SK-N-SH (cell line): ENCODE data around the gene PPP2R5D. TPM values are rescaled to one million over a fixed set of nuclear protein-coding genes. Genes with fewer than 3 reads are reported as not detected.

ENCODE experiments used
- CTCF ChIA-PET: fragments of 300-600, 350-600 bp; formaldehyde crosslinking; extraction: SDS; loops from one replicate; lab custom pipeline; 2021; lab: Yijun Ruan, JAX
- POLR2A ChIA-PET: fragments of 350-600 bp; sonication (Branson Sonifier 250); formaldehyde crosslinking; extraction: SDS; loops from one replicate; lab custom pipeline; 2020; ENCODE audit warnings: antibody characterized with exemption, inconsistent platforms; lab: Yijun Ruan, JAX
- DNase-seq: peaks from one replicate; pipeline ENCODE4 v3.0.0; 2012
- H2AFZ ChIP-seq: fragments of 200-600 bp; sonication (generic); 2 replicates; pipeline ENCODE4 v1.8.1; 2016; ENCODE audit warnings: antibody characterized with exemption, mild to moderate bottlenecking, low read depth
- H3F3A ChIP-seq: fragments of 200-600 bp; sonication (generic); replicated peaks from 2 replicates; pipeline ENCODE3; 2016; ENCODE audit warnings: antibody characterized with exemption, mild to moderate bottlenecking; ENCODE audit not compliant: insufficient read depth
- H3K27ac ChIP-seq, 2 experiments: fragments of 200-500 bp in 1 of 2; fragments of 200-600 bp in 1 of 2; sonication (Bioruptor generic) in 1 of 2; sonication (generic), shearing (Covaris generic) in 1 of 2; 2 replicates each; pipeline versions ENCODE4 v1.5.1 to v1.6.1; 2014 to 2016; ENCODE audit warnings: low read depth in 2 of 2, inconsistent platforms in 1 of 2, low read length in 1 of 2, mild to moderate bottlenecking in 1 of 2, mixed read lengths in 1 of 2
- H3K27me3 ChIP-seq: fragments of 200-600 bp; sonication (generic), shearing (Covaris generic); 2 replicates; pipeline ENCODE4 v1.6.1; 2016; ENCODE audit warnings: mixed run types; ENCODE audit not compliant: insufficient read depth
- H3K36me3 ChIP-seq, 2 experiments: fragments of 200-500 bp in 1 of 2; fragments of 200-600 bp in 1 of 2; sonication (Bioruptor generic) in 1 of 2; sonication (generic) in 1 of 2; replicated peaks in 1 of 2; 2 replicates each; pipeline versions ENCODE3 to v1.5.1; 2014 to 2016; ENCODE audit warnings: low read length in 1 of 2, mild to moderate bottlenecking in 1 of 2; ENCODE audit not compliant: insufficient read depth in 2 of 2, control insufficient read depth in 1 of 2
- H3K4me1 ChIP-seq, 2 experiments: fragments of 200-500 bp in 1 of 2; fragments of 200-600 bp in 1 of 2; sonication (Bioruptor generic) in 1 of 2; sonication (generic), shearing (Covaris generic) in 1 of 2; 2 replicates each; pipeline versions ENCODE4 v1.5.1 to v1.6.1; 2014 to 2016; ENCODE audit warnings: low read depth in 1 of 2, low read length in 1 of 2, mixed run types in 1 of 2; ENCODE audit not compliant: insufficient read depth in 2 of 2, control insufficient read depth in 1 of 2
- H3K4me2 ChIP-seq: fragments of 200-600 bp; sonication (generic), shearing (Covaris generic); 2 replicates; pipeline ENCODE4 v1.6.1; 2017; ENCODE audit warnings: mixed run types
- H3K4me3 ChIP-seq, 2 experiments: fragments of 200-500 bp in 1 of 2; fragments of 200-600 bp in 1 of 2; sonication (Bioruptor generic) in 1 of 2; sonication (generic), shearing (Covaris generic) in 1 of 2; 2 replicates each; pipeline versions ENCODE4 v1.5.1 to v1.8.1; 2014 to 2016; ENCODE audit warnings: low read depth in 2 of 2, inconsistent platforms in 1 of 2, low read length in 1 of 2, mild to moderate bottlenecking in 1 of 2, mixed read lengths in 1 of 2, moderate library complexity in 1 of 2
- H3K79me2 ChIP-seq: fragments of 200-600 bp; sonication (generic); 2 replicates; pipeline ENCODE4 v1.8.1; 2017; ENCODE audit warnings: mild to moderate bottlenecking; ENCODE audit not compliant: insufficient read depth
- H3K9ac ChIP-seq: fragments of 200-600 bp; sonication (generic); 2 replicates; pipeline ENCODE4 v1.6.1; 2017; ENCODE audit warnings: mixed run types
- H3K9me2 ChIP-seq: fragments of 200-600 bp; sonication (generic); 2 replicates; pipeline ENCODE4 v1.6.1; 2017; ENCODE audit warnings: mixed run types
- H3K9me3 ChIP-seq: fragments of 200-600 bp; sonication (generic); 2 replicates; pipeline ENCODE4 v1.6.1; 2017; ENCODE audit warnings: mixed run types, mild to moderate bottlenecking, moderate library complexity
- H4K20me1 ChIP-seq: fragments of 200-600 bp; sonication (generic); 2 replicates; pipeline ENCODE4 v1.6.1; 2017; ENCODE audit warnings: mild to moderate bottlenecking, mixed run types; ENCODE audit not compliant: insufficient read depth
- EZH2phosphoT487 ChIP-seq: fragments of 200-600 bp; sonication (generic); IDR thresholded peaks from 2 replicates; pipeline ENCODE4 v1.6.1; 2017; ENCODE audit warnings: low read depth, mixed run types, mild to moderate bottlenecking, antibody characterized with exemption, moderate library complexity, borderline replicate concordance
- FOXM1 ChIP-seq: IDR thresholded peaks from 2 replicates; pipeline ENCODE4 v1.4.0; 2012; ENCODE audit warnings: low read depth, mild to moderate bottlenecking
- GABPA ChIP-seq: IDR thresholded peaks from 2 replicates; pipeline ENCODE4 v1.4.0; 2012; ENCODE audit warnings: low read depth, mild to moderate bottlenecking
- GATA2 ChIP-seq: sonication (generic); formaldehyde crosslinking; IDR thresholded peaks from 2 replicates; pipeline ENCODE4 v1.5.0; 2020; ENCODE audit warnings: mild to moderate bottlenecking, missing genetic modification reagents
- IRF3 ChIP-seq: fragments of 150-350 bp; IDR thresholded peaks from 2 replicates; pipeline ENCODE4 v1.6.1; 2016; ENCODE audit warnings: mild to moderate bottlenecking, low read depth, low read length
- MAX ChIP-seq: IDR thresholded peaks from 2 replicates; pipeline ENCODE4 v1.4.0; 2012; ENCODE audit warnings: low read depth
- MEF2A ChIP-seq: IDR thresholded peaks from 2 replicates; pipeline ENCODE4 v1.4.0; 2012; ENCODE audit warnings: low read depth, borderline replicate concordance
- MXI1 ChIP-seq: IDR thresholded peaks from 2 replicates; pipeline ENCODE4 v1.6.1; 2012; ENCODE audit warnings: mild to moderate bottlenecking, low read depth, low read length, improper control_type of control experiment
- POLR2AphosphoS5 ChIP-seq: IDR thresholded peaks from 2 replicates; pipeline ENCODE4 v1.6.1; 2012; ENCODE audit warnings: low read depth, low read length
- RAD21 ChIP-seq: IDR thresholded peaks from 2 replicates; pipeline ENCODE4 v1.6.1; 2012; ENCODE audit warnings: mild to moderate bottlenecking, low read length
- SIN3A ChIP-seq: IDR thresholded peaks from 2 replicates; pipeline ENCODE4 v1.6.1; 2012; ENCODE audit warnings: low read depth, mild to moderate bottlenecking, low read length, moderate library complexity, borderline replicate concordance
- TAF1 ChIP-seq: IDR thresholded peaks from 2 replicates; pipeline ENCODE4 v1.6.1; 2012; ENCODE audit warnings: low read depth, mild to moderate bottlenecking, low read length, moderate library complexity, borderline replicate concordance
- TEAD4 ChIP-seq: IDR thresholded peaks from 2 replicates; pipeline ENCODE4 v1.4.0; 2012; ENCODE audit warnings: mild to moderate bottlenecking, borderline replicate concordance; ENCODE audit not compliant: insufficient read depth
- USF1 ChIP-seq: IDR thresholded peaks from 2 replicates; pipeline ENCODE4 v1.4.0; 2012; ENCODE audit warnings: low read depth, borderline replicate concordance
- YY1 ChIP-seq: IDR thresholded peaks from 2 replicates; pipeline ENCODE4 v1.4.0; 2012; ENCODE audit warnings: low read depth, mild to moderate bottlenecking
- ZBTB33 ChIP-seq: IDR thresholded peaks from 2 replicates; pipeline ENCODE4 v1.4.0; 2012; ENCODE audit warnings: low read depth, borderline replicate concordance
- WGBS: methylation state at CpG from one replicate; pipeline ENCODE4 v1.1.6; 2017; ENCODE audit warnings: low lambda C conversion rate; 5-methylcytosine and 5-hydroxymethylcytosine counted together
- polyA plus RNA-seq, 3 experiments: library from polyadenylated mRNA; depleted of rRNA; stranded (reverse); fragments of >200 nt; gene quantifications; 2 replicates each; pipeline ENCODE4 v1.2.3, GENCODE V29; 2012
- TF ChIP-seq, protein P1 (sequence below): IDR thresholded peaks from 2 replicates; pipeline ENCODE4 v1.6.1; 2012; ENCODE audit warnings: mild to moderate bottlenecking, low read depth, low read length, moderate library complexity

PPP2R5D gene
- polyA plus RNA-seq, 1 of the 3 experiments (the other 2 are of a cell fraction): 37.6 TPM

DNA sequence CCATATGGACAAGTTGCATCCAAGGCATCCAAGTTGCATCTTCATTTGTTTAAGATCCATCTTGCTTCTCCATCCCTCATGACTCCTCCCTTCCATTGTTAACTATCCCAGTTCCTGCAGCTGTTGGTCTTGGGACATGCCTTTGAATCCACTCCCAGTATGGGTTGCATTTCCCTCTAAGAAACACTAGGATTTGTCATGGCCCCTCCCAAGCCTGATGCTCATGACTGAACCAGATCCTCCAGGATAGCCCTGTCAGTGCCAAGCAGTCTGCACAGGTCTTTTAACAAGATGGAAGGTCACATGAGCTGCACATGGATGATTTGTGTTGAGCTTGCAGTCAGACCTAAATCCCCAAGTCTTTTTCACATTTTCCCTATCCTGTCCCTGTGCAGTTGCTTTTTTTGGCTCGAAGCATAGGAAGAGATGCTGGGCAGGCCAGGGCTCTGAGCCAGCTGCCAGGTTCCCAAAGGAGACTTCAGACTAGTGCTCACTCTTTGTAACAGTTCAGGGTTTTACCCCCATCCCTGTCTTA lies 4.2 kb downstream of the PPP2R5D start (continued):
- TF ChIP-seq MAX (no peak), MXI1 (no peak), MEF2A (no peak)

GRCh38 chr6:42989923-42990322 lies 5.6 kb downstream of the PPP2R5D start:
- H3K79me2 ChIP-seq: peaks cover 47% of the 10 kb centered on the region
- H3F3A ChIP-seq: no peaks in the 10 kb centered on the region
- no peak for DNase-seq
- peaks cover 17 to 20% of the 10 kb centered on the region in 2 experiments; a peak in 3 of 4 replicates for H3K4me1 ChIP-seq
- no peak overlapping the region for H3K9ac ChIP-seq
- no peak overlapping the region for H3K4me2 ChIP-seq
- ChIA-PET POLR2A (no interaction called here), CTCF (no interaction called here)
- H4K20me1 ChIP-seq: no peaks in the 10 kb centered on the region
- H3K9me2 ChIP-seq: no peaks in the 10 kb centered on the region
- H3K27me3 ChIP-seq: no peaks in the 10 kb centered on the region
- H3K9me3 ChIP-seq: no peaks in the 10 kb centered on the region
- 96% methylated on average over 5 of the region's 5 CpGs for WGBS
- TF ChIP-seq YY1 (no peak), TEAD4 (no peak), USF1 (no peak), ZBTB33 (no peak), RAD21 (no peak), MAX (no peak), POLR2AphosphoS5 (no peak), FOXM1 (no peak), EZH2phosphoT487 (no peak), GATA2 (CRISPR knock-in tag) (no peak), TAF1 (no peak), SIN3A (no peak), GABPA (no peak), IRF3 (no peak)
- TF ChIP-seq, protein P1, sequence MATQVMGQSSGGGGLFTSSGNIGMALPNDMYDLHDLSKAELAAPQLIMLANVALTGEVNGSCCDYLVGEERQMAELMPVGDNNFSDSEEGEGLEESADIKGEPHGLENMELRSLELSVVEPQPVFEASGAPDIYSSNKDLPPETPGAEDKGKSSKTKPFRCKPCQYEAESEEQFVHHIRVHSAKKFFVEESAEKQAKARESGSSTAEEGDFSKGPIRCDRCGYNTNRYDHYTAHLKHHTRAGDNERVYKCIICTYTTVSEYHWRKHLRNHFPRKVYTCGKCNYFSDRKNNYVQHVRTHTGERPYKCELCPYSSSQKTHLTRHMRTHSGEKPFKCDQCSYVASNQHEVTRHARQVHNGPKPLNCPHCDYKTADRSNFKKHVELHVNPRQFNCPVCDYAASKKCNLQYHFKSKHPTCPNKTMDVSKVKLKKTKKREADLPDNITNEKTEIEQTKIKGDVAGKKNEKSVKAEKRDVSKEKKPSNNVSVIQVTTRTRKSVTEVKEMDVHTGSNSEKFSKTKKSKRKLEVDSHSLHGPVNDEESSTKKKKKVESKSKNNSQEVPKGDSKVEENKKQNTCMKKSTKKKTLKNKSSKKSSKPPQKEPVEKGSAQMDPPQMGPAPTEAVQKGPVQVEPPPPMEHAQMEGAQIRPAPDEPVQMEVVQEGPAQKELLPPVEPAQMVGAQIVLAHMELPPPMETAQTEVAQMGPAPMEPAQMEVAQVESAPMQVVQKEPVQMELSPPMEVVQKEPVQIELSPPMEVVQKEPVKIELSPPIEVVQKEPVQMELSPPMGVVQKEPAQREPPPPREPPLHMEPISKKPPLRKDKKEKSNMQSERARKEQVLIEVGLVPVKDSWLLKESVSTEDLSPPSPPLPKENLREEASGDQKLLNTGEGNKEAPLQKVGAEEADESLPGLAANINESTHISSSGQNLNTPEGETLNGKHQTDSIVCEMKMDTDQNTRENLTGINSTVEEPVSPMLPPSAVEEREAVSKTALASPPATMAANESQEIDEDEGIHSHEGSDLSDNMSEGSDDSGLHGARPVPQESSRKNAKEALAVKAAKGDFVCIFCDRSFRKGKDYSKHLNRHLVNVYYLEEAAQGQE: no peak
- H3K27ac ChIP-seq: no peak overlapping the region
- peaks cover 19 to 24% of the 10 kb centered on the region in 2 experiments for H3K36me3 ChIP-seq
- H2AFZ ChIP-seq: no peak overlapping the region
- H3K4me3 ChIP-seq: no peak overlapping the region
